Measurements from ENCODE around the gene ARID1B.

- TF ChIP-seq ZNF449 (CRISPR knock-in tag; IDR thresholded peaks at IDR 0.05) (no peak), ETS2 (tag; IDR thresholded peaks at IDR 0.05; ENCODE audit: borderline replicate concordance, poor library complexity, severe bottlenecking) (no peak), PREB (CRISPR knock-in tag; IDR thresholded peaks at IDR 0.05) (no peak), RAD21 (CRISPR knock-in tag; conservative IDR thresholded peaks at IDR 0.05 in 1 of 2, IDR thresholded peaks at IDR 0.05 in 1 of 2) (no peak), EP300 (IDR thresholded peaks at IDR 0.05; ENCODE audit: low read length) (no peak), SMARCE1 (IDR thresholded peaks at IDR 0.05) (no peak), PRPF4 (IDR thresholded peaks at IDR 0.05; ENCODE audit: insufficient read depth, low read depth, low read length, poor library complexity, severe bottlenecking) (no peak), OTX1 (CRISPR knock-in tag; IDR thresholded peaks at IDR 0.05) (no peak)
- TF ChIP-seq, protein P1, sequence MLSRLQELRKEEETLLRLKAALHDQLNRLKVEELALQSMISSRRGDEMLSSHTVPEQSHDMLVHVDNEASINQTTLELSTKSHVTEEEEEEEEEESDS (CRISPR knock-in tag; IDR thresholded peaks at IDR 0.05): no peak
- TF ChIP-seq, protein P2, sequence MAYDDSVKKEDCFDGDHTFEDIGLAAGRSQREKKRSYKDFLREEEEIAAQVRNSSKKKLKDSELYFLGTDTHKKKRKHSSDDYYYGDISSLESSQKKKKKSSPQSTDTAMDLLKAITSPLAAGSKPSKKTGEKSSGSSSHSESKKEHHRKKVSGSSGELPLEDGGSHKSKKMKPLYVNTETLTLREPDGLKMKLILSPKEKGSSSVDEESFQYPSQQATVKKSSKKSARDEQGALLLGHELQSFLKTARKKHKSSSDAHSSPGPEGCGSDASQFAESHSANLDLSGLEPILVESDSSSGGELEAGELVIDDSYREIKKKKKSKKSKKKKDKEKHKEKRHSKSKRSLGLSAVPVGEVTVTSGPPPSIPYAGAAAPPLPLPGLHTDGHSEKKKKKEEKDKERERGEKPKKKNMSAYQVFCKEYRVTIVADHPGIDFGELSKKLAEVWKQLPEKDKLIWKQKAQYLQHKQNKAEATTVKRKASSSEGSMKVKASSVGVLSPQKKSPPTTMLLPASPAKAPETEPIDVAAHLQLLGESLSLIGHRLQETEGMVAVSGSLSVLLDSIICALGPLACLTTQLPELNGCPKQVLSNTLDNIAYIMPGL (CRISPR knock-in tag; IDR thresholded peaks at IDR 0.05): no peak
- TF ChIP-seq, protein P3, sequence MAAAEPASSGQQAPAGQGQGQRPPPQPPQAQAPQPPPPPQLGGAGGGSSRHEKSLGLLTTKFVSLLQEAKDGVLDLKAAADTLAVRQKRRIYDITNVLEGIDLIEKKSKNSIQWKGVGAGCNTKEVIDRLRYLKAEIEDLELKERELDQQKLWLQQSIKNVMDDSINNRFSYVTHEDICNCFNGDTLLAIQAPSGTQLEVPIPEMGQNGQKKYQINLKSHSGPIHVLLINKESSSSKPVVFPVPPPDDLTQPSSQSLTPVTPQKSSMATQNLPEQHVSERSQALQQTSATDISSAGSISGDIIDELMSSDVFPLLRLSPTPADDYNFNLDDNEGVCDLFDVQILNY (CRISPR knock-in tag; IDR thresholded peaks at IDR 0.05): no peak
These were observed 172.9 kb downstream of the ARID1B start for GRCh38 chr6:156950084-156950483.
